ENCODE measurements around the gene GAL3ST2.

The GAL3ST2 gene

GRCh38 chr2:241844831-241845578 lies 68.4 kb downstream of the GAL3ST2 start:
- DNase-seq (ENCODE audit: low read depth): no peak

- DNase-seq (ENCODE audit: low read depth): no peak
These were observed 69.8 kb downstream of the GAL3ST2 start for GRCh38 chr2:241846406-241846805.

DNA sequence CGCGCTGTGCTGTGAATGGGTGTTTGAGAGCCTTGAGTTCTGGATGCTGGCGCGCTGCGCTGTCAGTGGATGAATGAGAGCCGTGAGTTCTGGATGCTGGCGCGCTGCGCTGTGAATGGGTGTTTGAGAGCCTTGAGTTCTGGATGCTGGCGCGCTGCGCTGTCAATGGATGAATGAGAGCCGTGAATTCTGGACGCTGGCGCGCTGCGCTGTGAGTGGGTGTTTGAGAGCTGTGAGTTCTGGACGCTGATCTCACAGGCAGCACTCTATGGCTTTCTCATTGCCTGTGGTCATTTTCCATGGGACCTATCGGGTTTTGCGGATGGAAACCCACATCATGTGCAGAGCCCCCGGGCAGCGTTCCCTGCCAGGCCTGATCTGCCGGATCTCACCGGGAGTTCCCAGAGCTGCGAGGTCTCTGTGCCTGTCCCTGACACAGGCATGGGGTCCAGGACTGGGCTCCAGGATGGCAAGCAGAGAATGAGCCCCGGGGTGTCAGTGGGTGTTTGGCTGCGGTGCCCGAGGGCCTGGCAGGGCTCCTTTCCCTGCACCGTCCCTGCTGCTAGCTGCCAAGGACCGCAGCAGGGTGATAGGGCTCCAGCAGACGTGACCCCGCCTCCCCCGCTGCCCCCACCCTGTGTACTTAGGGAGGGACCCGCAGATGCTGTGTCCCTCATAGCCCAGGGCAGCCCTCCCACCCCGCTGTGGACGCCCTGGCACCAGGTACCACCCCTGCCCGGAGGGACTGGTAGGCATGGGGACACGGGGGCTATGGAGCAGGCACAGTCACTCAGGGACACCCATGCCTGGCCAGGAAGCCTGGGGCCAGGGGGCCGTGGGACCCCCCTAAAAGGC lies 72.4 kb downstream of the GAL3ST2 start:
- no peak for DNase-seq (ENCODE audit: low read depth)

DNA sequence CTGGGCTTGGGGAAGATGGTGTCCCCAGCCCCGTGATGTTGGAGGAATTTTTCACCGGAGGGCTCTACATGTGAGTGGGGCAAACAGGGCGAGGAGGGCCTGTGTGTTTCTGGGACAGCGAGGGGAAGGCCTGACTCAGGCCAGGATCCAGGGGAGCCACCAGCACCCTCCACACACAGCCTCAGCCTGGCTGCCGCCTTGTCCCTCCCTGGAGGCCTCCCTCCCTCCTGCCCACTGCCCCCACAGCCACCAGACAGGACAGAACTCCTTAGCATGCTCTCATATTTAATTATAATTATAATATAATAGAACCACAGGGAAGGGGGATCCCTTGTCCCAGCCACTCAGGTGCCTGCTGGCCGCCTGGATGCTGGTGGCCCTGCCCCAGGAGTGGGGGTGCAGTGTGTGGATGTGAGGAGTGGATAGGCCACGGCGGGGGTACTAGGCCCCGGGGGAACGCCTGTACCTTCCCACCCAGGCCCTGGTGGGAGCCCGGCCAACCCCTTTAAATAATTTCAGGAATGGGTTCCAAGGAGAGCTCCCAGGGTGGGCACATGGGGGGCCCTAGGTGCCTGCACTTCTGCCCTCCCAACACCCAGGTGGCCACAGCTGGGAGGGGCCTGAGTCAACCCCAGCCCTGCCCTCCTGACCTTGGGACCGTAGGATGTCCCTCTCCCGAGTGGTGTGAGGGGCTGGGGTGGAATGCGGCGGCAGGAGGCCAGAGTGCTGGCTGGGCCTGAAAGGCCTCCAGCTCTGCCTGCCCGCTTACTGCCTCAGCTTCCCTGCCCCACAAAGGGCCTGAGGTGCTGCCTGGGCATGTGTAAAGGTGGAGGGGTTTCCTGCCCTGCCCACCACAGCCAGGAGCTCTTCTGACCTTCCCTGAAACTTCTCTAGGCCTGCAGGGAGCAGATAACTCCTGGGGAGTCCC lies 73.3 kb downstream of the GAL3ST2 start:
- no peak for DNase-seq (ENCODE audit: low read depth)

DNA sequence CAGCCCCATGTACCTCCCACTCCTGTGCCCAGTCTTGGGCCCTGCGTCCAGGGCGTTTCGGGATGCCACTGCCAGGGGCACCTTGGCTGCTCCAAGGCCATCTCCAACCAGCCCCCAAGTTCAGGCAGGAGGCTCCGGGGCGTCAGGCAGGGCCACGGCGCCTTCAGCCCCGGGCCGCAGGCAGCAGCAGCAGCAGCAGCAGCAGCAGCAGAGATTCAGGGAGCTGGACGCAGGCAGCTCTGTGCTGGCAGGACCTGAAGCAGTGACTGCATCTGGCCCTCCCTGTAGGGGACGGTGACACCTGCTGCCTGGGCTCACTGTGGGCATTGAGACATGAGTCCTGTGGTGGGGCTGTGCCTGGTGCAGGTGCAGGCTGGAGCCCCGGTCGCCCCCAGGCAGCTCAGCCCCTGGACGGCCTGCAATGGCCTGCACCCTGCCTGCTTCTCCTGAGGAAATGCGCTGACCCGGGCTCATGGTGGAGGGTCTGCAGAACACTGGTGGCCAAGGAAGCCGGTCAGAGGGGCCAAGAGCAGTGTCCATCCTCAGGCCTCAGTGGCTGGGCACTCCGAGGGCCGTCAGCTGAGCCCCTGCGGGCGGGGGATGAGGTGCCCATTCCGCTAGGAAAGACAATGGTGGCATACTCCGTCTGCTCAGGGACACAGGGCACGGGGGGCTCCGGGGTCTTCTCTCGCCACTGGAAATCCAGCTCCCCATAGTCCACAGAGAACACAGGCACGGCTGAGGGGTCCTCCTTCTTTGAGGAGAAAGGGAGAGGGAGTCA lies 74.1 kb downstream of the GAL3ST2 start:
- DNase-seq (ENCODE audit: low read depth): no peak

- no peak for DNase-seq (ENCODE audit: low read depth)
These were observed 74.9 kb downstream of the GAL3ST2 start for GRCh38 chr2:241851325-241852115.

DNA sequence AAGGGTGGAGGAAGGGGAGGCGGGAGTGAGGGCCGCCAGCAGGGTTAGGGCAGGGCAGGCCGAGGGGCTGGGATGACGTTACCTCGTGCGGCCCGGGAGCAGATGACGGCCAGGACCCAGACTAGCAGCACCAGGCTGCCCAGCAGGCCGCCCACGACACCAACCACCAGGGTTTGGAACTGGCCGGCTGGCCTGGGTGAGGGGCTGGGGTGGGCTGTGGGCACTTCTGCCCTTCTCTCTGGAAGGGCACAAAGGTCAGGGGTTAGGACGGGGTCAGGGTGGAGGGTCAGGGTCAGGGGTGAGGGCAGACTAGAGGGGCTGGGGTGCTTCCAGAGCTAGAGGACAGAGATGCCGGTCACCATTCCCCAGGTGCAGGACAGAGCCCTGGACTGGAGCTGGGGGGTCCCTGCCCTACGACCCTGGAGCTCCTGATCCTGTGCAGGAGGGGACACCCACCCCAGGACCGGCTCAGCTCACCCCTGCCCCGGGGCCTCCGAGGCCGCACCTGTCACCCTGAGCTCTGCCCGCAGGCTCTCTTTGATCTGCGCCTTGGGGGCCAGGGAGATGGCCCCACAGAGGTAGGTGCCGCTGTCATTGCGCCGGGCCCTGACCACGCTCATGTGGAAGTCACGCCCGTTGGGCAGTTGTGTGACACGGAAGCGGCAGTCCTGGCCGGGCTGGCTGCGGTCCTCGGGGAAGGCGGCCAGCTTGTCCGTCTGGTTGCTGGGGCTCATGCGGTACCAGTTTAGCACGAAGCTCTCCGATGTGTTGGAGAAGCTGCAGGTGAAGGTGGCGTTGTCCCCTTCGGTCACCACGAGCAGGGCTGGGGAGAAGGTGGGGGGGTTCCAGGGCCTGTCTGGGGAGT lies 75.7 kb downstream of the GAL3ST2 start:
- no peak for DNase-seq (ENCODE audit: low read depth)

DNA sequence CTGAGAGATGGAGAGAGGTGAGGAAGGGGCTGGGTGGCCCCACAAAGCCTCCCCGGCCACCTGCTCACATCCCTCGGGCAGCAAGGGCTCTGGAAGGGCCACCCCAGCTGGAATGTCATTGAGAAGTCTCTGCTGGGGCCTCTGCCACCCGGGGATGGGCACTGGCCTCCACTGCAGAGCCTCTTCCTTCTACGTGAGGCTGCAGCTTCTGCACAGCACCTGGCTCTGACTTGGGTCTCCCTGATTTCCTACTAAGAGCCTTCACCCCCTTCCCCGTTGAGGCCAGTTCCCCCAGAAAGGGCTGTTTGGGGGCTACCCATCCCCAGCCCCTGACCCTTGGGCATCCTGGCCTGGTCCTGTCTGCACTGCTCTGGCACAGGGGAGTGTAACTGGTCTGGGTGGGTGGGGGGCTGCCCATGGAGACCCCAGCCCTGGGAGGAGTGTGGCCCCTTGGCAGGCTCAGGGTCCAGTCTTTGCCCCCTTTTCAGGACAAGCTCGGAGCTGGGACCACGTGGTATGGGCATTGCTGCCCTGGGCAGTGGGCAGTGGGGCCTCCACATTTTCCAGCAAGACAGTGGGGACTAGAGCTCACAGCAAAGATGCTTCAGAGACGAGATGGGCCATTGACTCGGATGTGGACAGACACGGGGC lies 76.5 kb downstream of the GAL3ST2 start:
- no peak for DNase-seq (ENCODE audit: low read depth)

All from CMK (cell line).